ENCODE results near the gene LRRC8E.
A peak's percentile ranks its signal among the peaks of the same experiment; 100 is the strongest.
"Not testable (repeated sequence)": the region's sequence is repeated elsewhere in the genome, so short reads cannot be mapped to it uniquely, and the experiment has no call there.

The LRRC8E gene

DNA sequence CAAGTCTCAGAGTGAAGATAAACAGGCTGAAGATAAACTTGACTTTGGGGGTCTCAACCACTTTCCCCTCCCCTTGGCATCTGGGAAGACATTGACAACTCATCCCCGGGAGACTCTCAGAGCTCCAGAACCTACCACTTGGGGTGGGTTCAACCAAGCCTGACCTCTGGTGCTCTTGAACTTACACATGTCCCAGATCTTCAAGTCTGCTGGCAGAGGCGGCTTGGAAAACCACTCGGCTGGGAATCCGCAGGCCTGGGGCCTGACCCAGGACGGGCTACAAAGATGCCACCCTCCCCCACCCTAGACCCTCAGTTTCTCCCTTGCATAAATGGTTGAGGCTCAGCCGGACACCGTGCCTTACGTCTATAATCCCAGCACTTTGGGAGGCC, 512 bp downstream of the LRRC8E start:
- no peak for DNase-seq

DNA sequence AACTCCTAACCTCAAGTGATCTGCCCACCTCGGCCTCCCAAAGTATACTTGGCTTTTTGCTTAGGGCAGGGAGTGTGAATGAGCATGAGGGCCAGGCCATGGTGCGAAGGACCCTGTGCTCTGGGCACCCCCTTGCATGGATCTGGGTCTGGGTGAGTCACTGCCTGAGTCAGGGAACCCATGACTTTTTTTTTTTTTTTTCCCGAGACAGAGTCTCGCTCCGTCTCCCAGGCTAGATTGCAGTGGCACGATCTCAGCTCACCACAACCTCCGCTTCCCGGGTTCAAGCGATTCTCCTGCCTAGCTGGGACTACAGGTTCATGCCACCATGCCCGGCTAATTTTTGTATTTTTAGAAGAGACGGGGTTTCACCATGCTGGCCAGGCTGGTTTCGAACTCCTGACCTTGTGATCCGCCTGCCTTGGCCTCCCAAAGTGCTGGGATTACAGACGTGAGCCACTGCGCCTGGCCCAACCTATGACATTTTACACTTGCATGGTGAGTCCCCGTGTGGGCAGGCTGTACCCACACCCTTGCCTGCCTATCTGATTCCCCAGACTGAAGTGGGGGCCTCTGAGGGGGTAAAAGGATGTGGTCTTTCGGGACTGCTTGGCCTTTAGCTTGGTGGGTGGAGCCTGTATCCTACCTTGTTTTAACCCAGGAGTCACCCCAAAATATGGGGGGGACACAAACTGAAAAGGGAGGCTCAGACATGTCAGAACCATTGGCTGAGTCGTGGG, 5.2 kb downstream of the LRRC8E start:
- DNase-seq: not testable (repeated sequence)

DNA sequence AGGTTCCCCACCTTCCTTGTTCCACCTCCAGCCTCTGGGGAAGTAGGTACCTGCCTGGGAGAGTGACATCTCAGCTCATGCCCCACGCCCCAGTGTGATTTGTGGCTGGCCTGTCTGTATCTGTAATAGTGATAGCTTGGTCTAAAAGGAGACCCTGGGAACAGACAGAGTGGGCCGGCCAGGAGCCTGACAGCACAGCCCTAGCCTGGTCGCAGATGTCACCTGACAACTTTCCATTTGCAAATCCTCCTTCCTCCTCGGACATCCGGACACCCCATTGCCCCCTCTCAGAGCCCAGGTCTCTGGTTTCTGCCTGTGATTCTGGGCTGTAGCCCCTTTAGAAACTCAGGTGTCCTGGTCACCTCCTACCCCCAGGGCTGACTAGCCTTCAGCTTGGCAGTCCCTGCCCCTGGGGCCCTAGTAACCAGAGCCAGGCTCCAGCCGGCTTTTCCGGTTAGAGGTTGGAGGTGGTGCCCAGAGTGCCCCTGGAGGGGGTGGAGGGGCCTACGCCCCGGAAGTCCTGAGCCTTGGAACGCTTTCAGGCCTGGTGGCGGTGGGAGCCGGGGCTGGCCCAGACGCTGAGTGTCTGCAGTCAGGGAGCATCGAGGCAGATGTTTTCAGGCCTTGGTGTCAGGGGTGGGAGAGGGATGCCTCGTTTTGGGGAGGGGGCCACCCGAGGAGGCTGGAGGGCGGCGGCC, 6.5 kb downstream of the LRRC8E start:
- DNase-seq: no peak

DNA sequence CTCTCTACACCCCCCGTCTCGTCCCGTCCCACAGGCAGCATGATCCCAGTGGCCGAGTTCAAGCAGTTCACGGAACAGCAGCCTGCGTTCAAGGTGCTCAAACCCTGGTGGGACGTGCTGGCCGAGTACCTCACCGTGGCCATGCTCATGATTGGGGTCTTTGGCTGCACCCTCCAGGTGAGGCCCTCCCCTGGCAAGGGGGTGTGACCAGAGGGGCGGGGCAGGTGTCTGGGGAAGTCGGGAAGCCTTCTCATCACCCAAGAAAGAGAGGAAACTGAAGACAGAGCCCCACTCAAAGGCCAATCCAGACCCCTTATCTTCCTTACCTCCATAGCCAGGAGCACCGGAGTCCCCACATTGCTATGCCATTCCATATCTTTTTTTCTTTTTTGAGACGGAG, 7.3 kb downstream of the LRRC8E start:
- no peak for DNase-seq

DNA sequence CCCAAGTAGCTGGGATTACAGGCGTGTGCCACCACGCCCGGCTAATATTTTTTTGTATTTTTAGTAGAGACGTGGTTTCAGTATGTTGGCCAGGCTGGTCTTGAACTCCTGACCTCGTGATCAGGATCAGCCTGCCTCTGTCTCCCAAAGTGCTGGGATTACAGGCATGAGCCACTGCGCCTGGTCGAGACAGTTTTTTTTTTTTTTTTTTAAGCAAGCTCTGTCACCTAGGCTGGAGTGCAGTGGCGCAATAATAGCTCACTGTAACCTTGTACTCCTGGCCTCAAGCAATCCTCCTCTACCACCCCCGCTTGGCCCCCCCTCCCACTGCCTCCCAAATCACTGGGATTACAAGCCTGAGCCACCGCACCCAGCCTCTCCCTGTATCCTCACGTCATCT, 9.0 kb downstream of the LRRC8E start:
- no peak for DNase-seq

DNA sequence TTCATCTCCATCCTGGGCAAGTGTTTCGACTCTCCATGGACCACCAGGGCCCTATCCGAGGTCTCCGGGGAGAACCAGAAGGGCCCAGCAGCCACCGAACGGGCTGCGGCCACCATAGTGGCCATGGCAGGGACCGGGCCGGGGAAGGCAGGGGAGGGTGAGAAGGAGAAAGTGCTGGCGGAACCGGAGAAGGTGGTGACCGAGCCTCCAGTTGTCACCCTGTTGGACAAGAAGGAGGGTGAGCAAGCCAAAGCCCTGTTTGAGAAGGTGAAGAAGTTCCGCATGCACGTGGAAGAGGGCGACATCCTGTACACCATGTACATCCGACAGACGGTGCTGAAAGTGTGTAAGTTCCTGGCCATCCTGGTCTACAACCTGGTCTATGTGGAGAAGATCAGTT, 10.7 kb downstream of the LRRC8E start:
- DNase-seq: no peak

DNA sequence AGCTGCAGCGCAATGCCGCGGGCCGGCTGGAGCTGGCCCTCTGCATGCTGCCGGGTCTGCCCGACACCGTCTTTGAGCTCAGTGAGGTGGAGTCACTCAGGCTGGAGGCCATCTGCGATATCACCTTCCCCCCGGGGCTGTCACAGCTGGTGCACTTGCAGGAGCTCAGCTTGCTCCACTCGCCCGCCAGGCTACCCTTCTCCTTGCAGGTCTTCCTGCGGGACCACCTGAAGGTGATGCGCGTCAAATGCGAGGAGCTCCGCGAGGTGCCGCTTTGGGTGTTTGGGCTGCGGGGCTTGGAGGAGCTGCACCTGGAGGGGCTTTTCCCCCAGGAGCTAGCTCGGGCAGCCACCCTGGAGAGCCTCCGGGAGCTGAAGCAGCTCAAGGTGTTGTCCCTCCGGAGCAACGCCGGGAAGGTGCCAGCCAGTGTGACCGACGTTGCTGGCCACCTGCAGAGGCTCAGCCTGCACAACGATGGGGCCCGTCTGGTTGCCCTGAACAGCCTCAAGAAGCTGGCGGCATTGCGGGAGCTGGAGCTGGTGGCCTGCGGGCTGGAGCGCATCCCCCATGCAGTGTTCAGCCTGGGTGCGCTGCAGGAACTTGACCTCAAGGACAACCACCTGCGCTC, 11.6 kb downstream of the LRRC8E start:
- no peak for DNase-seq

DNA sequence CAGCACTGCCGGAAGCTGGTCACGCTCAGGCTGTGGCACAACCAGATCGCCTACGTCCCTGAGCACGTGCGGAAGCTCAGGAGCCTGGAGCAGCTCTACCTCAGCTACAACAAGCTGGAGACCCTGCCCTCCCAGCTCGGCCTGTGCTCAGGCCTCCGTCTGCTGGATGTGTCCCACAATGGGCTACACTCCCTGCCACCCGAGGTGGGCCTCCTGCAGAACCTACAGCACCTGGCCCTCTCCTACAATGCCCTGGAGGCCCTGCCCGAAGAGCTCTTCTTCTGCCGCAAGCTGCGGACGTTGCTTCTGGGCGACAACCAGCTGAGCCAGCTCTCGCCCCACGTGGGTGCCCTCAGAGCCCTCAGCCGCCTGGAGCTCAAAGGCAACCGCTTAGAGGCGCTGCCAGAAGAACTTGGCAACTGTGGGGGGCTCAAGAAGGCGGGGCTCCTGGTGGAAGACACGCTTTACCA, 12.1 kb downstream of the LRRC8E start:
- DNase-seq: no peak

DNA sequence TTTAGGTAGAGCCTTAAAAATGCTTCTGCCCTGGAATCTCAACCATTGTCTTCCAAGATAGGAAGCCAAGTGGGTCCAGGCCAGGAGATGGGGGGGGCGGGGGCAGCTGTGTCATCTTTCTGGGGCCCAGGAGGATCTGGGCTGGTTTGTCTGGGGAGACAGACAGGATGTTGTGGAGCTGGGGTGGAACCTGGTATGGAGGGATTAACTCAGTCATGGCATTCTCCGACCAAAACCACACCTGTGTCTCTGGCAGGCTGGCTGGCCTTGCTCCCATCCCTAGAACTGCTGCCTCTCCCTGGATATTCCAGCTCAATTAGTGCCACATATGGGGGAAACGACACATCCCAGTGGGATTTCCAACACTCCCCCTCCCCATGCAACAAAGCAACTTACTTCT, 12.6 kb downstream of the LRRC8E start:
- DNase-seq: no peak

DNA sequence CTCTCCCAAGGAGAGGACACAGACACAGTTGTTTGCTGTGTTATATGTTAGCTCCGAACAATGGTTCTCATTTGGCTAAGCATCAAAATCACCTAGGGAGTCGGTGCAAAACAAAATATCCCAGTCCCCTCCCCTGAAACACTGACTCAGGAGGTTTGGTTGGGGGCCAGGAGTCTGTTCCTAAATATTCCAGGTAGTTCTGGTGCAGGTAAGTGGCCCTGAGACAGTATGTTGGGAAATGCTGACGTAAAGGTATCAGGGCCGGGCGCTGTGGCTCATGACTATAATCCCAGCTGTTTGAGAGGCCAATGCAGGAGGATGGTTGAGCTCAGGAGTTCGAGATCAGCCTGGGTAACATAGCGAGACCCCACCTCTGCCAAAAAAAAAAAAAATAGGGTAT, 13.0 kb downstream of the LRRC8E start:
- no peak for DNase-seq

DNA sequence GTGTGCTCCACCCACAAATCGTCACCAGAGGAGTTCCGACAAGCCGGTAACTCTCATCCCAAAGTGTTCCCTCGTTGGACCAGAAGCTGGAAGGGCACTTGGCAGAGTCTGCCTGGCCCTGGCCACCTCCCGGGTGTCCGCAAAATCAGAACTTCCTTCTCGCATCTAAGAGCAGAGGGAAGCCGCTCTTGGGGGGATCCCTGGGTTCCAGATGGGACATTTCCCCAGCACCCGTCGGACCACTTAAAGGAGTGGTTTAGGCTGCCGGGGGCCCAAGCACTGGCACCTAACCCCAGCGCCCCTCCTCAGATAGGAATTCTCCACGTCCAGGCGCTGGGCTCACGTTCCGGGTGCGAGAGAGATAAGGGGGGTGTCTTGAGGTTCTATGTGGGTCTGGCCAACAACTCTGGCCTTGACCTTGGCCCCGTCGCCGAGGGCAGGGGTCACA, 14.5 kb downstream of the LRRC8E start:
- DNase-seq: no peak

DNA sequence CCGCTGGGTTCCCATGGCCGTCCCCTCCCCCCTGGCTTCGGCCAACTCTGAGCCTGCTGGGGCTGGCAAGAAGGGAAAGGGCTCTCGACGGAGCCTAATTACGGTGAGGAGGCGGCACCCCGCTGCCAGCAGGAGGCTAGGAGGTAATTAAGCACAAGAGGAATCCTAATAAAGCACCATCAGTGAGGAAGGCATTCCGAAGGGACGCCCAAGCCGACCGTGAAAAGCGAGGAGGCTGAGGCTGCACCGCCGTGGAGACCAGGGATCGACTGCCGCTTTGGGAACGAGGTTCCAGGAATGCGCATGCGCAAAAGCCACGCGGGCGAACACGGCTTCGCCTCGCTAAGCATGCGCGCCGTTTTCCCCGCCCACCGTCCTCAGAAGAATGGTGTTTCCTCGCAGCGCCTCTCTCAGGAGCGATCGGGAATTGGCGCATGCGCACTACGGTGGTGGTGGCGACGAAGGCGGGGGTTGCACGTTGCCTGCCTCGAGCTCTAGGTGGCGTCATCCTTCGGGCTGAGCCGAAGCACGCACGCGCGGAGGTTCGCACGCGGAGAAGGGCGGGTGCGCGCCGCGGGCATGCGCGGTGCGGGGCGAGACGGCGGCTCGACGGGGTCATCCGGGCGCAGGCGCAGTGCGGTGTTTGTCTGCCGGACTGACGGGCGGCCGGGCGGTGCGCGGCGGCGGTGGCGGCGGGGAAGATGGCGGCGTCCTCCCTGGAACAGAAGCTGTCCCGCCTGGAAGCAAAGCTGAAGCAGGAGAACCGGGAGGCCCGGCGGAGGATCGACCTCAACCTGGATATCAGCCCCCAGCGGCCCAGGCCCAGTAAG, 15.1 kb downstream of the LRRC8E start, which contains the start of gene MAP2K7:
Gene MAP2K7, plus strand, starts transcription at position 634 of the 830 bp plus-strand sequence. Its CDS starts 68 bp downstream, at position 702.
- peak; percentile 100 for DNase-seq

DNA sequence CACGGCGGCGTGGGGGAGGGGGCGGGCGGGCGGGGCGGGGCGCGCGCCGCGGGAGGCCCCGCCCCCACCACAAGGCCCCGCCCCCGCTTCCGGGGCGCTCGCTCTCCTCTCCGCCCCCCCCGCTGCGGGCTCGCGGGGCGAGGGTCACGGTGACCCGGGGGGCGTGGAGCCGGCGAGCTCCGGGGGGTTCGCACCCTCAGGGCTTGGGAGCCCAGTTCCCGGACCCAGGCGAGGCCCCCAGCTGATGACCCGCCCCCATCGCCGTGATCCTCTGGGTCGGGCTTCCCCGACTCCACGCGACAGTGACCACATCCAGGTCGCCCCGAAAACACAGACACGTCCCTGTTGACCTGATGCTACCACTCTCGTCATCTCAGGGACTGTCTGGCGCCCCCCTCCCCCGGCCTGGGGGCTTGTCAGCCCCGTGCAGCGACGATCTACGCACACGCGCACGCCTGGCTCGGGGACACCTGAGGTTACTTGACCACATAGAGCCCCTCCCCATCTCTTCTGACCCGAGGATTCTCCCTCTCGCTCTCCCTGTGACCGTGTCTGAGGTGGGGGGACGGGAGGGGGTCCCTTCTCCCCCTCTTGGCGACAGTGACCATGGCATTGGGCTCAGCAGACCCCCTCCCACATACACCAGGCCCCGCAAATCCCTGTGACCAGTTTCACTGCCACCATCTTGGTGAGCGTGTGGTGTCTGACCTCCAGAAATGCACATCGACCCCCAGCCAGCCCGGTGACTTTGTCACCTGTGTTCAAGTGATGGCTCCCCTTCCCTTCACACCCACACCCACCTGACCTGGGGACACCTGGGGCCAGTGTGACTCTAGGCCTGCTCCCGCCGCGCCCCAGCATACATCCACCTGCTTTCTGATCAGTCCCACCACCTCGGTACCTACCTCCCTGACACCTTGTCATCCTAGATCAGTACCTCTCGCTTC, 16.0 kb downstream of the LRRC8E start:
- DNase-seq: peak; percentile 89 to 90

DNA sequence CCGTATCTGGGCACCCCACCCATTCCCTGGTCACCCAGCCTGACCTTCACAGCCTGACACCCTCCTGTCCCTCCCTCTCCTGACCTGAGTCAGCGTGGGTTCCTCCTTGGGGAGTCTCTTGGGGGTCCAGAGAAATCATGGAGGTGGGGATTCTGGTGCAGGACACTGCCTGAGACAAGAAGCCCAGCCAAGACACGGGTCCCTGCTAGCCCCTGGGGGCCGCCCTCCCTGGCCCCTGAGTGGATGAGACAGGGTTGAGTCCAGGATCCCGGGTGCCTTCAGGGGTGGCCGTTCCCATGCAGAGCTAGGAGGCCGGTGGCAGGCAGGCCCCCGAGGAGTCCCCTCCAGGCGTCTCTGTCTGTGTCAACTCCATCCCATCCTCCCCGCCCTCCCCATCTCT, 17.0 kb downstream of the LRRC8E start:
- no peak for DNase-seq

DNA sequence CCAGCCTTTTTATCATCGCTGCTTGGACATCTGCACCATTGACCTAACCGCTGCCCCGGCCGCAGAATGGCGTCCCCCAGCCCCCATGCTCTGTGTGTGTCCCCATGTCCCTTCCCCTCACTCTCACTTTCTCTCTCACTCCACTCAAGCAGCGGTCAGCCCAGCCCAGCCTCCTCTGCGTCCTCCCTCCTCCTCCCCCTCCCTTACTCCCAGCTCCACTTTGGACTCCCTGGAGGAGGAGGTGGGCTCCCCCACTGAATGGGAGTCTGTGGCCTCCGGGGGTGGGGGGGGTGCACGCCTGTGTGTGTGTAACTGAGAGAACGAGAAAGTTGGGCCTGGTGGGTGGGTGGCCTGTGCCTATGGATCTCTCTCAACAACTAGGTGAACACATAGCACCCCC, 17.5 kb downstream of the LRRC8E start:
- DNase-seq: no peak

DNA sequence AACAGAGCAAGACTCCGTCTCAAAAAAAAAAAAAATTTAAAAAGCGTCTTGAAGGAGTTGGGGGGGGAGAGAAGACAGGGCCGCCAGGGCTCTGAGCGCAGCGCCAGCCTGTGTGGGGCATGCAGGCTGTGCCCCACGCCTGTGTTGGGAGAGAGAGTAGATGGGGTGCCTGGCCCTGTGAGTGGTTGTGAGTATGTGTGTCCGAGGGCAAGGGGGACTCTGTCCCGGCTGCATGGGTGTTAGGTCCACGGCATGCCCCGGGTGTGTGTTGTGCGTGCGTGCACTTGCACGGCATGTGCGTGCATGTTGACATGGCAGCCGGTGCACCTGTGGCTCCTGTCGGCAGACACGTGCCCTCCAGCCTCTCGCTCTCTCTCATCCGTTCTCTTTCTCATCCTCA, 18.8 kb downstream of the LRRC8E start:
- DNase-seq: no peak

DNA sequence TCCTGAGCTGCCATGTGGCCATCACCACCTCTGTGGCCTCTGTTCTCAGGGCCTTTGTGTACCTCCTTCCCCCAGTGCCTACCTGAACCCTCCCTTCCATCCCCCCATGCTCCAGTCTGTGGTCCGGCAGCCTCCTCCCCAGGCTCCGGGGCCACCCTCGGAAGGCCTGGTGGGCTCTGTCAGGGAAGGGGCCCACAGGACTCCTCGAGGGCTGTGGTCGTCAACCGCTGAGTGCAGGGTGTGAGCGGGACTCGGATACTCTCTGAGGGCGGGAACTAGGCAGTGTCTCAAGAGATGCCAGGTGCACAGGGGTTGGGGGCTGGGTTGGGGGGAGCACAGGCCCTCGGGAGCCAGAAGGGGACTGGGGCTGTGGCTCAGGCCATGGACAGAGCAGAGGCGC, 19.2 kb downstream of the LRRC8E start:
- DNase-seq: no peak

DNA sequence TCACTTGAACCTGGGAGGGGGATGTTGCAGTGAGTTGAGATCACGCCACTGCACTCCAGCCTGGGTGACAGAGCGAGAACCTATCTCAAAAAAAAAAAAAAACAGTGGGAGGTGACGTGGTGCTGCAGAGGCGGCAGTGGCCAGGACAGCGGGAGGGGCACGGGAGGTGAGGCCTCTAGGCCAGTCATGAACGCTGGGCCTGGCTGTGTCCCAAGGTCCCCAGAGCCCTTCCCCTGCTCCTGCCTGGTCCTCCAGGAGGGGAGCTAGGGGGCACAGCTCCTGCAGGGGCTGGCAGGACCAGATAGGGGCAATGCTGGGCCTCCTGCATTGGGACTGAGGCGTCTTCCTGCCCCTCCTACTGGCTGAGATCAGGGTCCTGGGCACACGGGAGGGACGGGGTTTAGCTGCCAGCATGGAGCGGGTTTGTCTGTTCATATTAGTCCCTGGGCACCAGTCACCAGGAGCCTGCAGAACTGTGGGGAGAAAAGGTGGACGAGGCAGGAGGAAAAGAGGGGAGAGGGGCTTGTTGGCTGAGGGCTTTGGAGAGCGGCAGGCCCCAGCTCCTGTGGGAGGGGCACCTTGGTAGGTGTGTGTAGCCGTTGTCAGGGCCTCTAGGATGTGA, 19.9 kb downstream of the LRRC8E start:
- no peak for DNase-seq

DNA sequence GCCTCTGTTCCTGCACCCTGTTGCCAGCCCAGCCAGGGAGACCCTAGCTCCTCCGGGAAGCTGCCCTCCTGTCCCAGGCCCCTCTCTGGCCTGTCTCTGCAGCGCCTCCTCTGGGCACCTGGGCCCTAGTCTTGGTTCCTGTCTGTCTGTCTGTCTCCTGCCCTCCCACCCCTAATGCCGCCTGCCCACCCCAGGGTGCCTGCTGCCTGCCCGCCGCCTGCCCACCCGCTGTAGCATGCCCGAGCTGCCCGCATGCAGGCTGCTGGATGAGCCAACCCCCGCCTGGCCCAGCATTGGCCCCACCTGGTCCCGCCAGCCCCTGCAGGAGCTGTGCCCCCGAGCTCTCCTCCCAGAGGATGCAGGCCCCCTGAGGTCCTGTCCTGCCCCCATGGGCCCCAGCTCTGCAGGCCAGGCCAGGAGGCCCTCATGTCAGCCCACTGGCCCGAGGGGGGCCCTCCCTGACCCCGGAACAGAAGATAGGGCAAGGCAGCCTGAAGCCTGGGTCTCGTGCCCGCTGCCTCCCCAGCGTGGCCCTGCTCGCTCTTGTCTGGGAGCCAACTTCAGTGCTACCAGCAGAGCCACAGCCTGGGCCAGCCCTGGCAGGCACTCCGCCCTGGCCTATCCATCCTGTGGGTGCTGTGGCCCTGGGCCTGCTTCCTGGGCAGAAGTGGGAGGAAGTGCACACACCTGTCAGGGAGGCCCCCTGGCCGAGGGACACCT, 20.6 kb downstream of the LRRC8E start:
- no peak for DNase-seq

DNA sequence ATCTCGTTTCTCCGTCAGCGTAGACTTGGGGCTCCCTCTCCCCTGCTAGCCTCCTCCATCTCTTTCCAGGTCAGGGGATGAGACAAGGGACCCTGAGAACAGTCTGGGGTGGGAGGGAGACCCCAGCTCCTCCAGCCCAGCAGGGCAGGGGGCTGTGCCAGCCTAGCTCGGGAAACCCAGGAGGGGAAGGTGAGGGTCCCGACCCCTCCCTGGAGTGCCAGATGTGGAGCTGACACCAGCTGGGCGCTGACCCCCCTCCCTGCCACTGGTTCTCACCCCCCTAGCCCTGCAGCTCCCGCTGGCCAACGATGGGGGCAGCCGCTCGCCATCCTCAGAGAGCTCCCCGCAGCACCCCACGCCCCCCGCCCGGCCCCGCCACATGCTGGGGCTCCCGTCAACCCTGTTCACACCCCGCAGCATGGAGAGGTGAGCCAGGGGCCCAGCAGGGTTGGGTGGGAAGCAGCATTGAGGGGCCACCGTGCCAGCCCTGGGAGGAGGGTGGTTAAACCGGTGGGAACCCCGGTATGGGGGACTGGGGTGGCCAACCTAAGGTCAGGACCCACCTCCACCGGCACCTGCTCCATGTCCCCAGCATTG, 21.3 kb downstream of the LRRC8E start:
- no peak for DNase-seq

Measured in CD4-positive, alpha-beta T cell treated with Interferon alpha-2 for 1 hour (primary cell).